SK-N-SH treated with all-trans-retinoic acid at 6 μM for 48 hours (cell line): Measurements from ENCODE around the gene BPIFB6.

Experiments
- ATAC-seq: fragments of 200-7000 bp; cut with Tn5 transposase; 3 replicates; pipeline ENCODE4 v1.9.1; 2020; ENCODE audit warnings: mild to moderate bottlenecking, moderate library complexity
- BACH2 ChIP-seq: fragments of 250-450 bp; sonication (Bioruptor Pico); IDR thresholded peaks from 2 replicates; pipeline ENCODE4 v1.9.0; 2021; ENCODE audit warnings: mild to moderate bottlenecking, borderline replicate concordance
- CSDC2 ChIP-seq: fragments of 250-450 bp; sonication (Bioruptor Pico); IDR thresholded peaks from 2 replicates; pipeline ENCODE4 v1.5.0; 2020; ENCODE audit warnings: mild to moderate bottlenecking, moderate library complexity
- ISL1 ChIP-seq: fragments of 250-450 bp; sonication (Bioruptor Pico); IDR thresholded peaks from 2 replicates; pipeline ENCODE4 v2.1.2; 2022; ENCODE audit warnings: mild to moderate bottlenecking, moderate library complexity
- RARB ChIP-seq: fragments of 250-450 bp; sonication (Bioruptor Pico); IDR thresholded peaks from 2 replicates; pipeline ENCODE4 v1.8.0; 2021; ENCODE audit warnings: mild to moderate bottlenecking, moderate library complexity
- SNAI2 ChIP-seq: fragments of 250-450 bp; sonication (Bioruptor Pico); IDR thresholded peaks from 2 replicates; pipeline ENCODE4 v1.5.0; 2020; ENCODE audit warnings: mild to moderate bottlenecking, moderate library complexity
- TCF4 ChIP-seq: fragments of 250-450 bp; sonication (Bioruptor Pico); IDR thresholded peaks from 2 replicates; pipeline ENCODE4 v1.8.0; 2021; ENCODE audit warnings: mild to moderate bottlenecking, moderate library complexity, borderline replicate concordance
- ZC3H10 ChIP-seq: fragments of 250-450 bp; sonication (Bioruptor Pico); IDR thresholded peaks from 2 replicates; pipeline ENCODE4 v1.5.1; 2021; ENCODE audit warnings: mild to moderate bottlenecking, moderate library complexity
- ZFP30 ChIP-seq: fragments of 450-650 bp; formaldehyde crosslinking; IDR thresholded peaks from 2 replicates; pipeline ENCODE4 v1.5.0; 2022; ENCODE audit warnings: mild to moderate bottlenecking, moderate library complexity
- ZNF70 ChIP-seq: fragments of 450-650 bp; formaldehyde crosslinking; IDR thresholded peaks from 2 replicates; pipeline ENCODE4 v1.5.0; 2020; ENCODE audit warnings: mild to moderate bottlenecking, moderate library complexity
- TF ChIP-seq, protein P1 (sequence below): fragments of 250-450 bp; sonication (Bioruptor Pico); IDR thresholded peaks from 2 replicates; pipeline ENCODE4 v1.8.0; 2021; ENCODE audit warnings: low read depth, mild to moderate bottlenecking, moderate library complexity, borderline replicate concordance
- TF ChIP-seq, protein P2 (sequence below): fragments of 250-450 bp; sonication (Bioruptor Pico); IDR thresholded peaks from 2 replicates; pipeline ENCODE4 v1.5.0; 2020; ENCODE audit warnings: mild to moderate bottlenecking, moderate library complexity
- TF ChIP-seq, protein P3 (sequence below): fragments of 250-450 bp; sonication (Bioruptor Pico); IDR thresholded peaks from 2 replicates; pipeline ENCODE4 v1.8.0; 2020; ENCODE audit warnings: mild to moderate bottlenecking, moderate library complexity, borderline replicate concordance
- TF ChIP-seq, protein P4 (sequence below): fragments of 250-450 bp; sonication (Bioruptor Pico); IDR thresholded peaks from 2 replicates; pipeline ENCODE4 v1.5.1; 2020; ENCODE audit warnings: low read depth, mild to moderate bottlenecking, moderate library complexity

BPIFB6 gene

GRCh38 chr20:33024609-33025317, 6.7 kb upstream of the BPIFB6 start:
- ATAC-seq = no peak
- no peak for TF ChIP-seq SNAI2 (CRISPR knock-in tag)
- TF ChIP-seq, protein P1, sequence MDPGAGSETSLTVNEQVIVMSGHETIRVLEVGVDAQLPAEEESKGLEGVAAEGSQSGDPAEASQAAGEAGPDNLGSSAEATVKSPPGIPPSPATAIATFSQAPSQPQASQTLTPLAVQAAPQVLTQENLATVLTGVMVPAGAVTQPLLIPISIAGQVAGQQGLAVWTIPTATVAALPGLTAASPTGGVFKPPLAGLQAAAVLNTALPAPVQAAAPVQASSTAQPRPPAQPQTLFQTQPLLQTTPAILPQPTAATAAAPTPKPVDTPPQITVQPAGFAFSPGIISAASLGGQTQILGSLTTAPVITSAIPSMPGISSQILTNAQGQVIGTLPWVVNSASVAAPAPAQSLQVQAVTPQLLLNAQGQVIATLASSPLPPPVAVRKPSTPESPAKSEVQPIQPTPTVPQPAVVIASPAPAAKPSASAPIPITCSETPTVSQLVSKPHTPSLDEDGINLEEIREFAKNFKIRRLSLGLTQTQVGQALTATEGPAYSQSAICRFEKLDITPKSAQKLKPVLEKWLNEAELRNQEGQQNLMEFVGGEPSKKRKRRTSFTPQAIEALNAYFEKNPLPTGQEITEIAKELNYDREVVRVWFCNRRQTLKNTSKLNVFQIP (CRISPR knock-in tag) = no peak
- no peak for TF ChIP-seq CSDC2
- no peak for TF ChIP-seq ZNF70 (CRISPR knock-in tag)
- no peak for TF ChIP-seq ZFP30 (CRISPR knock-in tag)
- TF ChIP-seq BACH2 (CRISPR knock-in tag) = no peak
- TF ChIP-seq, protein P2, sequence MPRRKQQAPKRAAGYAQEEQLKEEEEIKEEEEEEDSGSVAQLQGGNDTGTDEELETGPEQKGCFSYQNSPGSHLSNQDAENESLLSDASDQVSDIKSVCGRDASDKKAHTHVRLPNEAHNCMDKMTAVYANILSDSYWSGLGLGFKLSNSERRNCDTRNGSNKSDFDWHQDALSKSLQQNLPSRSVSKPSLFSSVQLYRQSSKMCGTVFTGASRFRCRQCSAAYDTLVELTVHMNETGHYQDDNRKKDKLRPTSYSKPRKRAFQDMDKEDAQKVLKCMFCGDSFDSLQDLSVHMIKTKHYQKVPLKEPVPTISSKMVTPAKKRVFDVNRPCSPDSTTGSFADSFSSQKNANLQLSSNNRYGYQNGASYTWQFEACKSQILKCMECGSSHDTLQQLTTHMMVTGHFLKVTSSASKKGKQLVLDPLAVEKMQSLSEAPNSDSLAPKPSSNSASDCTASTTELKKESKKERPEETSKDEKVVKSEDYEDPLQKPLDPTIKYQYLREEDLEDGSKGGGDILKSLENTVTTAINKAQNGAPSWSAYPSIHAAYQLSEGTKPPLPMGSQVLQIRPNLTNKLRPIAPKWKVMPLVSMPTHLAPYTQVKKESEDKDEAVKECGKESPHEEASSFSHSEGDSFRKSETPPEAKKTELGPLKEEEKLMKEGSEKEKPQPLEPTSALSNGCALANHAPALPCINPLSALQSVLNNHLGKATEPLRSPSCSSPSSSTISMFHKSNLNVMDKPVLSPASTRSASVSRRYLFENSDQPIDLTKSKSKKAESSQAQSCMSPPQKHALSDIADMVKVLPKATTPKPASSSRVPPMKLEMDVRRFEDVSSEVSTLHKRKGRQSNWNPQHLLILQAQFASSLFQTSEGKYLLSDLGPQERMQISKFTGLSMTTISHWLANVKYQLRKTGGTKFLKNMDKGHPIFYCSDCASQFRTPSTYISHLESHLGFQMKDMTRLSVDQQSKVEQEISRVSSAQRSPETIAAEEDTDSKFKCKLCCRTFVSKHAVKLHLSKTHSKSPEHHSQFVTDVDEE (CRISPR knock-in tag) = no peak
- no peak for TF ChIP-seq TCF4 (CRISPR knock-in tag)

DNA sequence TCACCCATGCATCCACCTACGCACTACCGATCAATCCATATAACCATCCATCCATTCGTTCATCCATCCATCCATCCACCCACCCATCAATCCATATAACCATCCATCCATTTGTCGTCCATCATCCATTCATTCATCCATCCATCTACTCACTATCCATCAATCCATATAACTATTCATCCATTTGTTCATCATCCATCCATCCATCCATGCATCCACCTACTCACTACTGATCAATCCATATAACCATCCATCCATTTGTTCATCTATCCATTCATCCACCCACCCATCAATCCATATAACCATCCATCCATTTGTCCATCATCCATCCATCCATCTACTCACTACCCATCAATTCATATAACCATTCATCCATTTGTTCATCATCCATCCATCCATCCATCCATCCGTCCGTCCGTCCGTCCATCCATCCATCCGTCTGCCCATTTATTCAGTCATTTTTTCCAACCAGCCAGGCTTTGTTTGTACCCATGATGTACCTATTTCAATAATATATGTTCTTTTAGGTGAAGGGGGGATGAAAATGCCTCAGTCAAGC, 6.1 kb upstream of the BPIFB6 start:
- no peak for TF ChIP-seq ZC3H10 (CRISPR knock-in tag)
- no peak for ATAC-seq

- no peak for ATAC-seq
- TF ChIP-seq, protein P2 (CRISPR knock-in tag) = no peak
- TF ChIP-seq RARB (CRISPR knock-in tag) (no peak), ISL1 (CRISPR knock-in tag) (no peak), TCF4 (CRISPR knock-in tag) (no peak), SNAI2 (CRISPR knock-in tag) (no peak)
- TF ChIP-seq, protein P3, sequence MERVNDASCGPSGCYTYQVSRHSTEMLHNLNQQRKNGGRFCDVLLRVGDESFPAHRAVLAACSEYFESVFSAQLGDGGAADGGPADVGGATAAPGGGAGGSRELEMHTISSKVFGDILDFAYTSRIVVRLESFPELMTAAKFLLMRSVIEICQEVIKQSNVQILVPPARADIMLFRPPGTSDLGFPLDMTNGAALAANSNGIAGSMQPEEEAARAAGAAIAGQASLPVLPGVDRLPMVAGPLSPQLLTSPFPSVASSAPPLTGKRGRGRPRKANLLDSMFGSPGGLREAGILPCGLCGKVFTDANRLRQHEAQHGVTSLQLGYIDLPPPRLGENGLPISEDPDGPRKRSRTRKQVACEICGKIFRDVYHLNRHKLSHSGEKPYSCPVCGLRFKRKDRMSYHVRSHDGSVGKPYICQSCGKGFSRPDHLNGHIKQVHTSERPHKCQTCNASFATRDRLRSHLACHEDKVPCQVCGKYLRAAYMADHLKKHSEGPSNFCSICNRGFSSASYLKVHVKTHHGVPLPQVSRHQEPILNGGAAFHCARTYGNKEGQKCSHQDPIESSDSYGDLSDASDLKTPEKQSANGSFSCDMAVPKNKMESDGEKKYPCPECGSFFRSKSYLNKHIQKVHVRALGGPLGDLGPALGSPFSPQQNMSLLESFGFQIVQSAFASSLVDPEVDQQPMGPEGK = no peak
- TF ChIP-seq, protein P4, sequence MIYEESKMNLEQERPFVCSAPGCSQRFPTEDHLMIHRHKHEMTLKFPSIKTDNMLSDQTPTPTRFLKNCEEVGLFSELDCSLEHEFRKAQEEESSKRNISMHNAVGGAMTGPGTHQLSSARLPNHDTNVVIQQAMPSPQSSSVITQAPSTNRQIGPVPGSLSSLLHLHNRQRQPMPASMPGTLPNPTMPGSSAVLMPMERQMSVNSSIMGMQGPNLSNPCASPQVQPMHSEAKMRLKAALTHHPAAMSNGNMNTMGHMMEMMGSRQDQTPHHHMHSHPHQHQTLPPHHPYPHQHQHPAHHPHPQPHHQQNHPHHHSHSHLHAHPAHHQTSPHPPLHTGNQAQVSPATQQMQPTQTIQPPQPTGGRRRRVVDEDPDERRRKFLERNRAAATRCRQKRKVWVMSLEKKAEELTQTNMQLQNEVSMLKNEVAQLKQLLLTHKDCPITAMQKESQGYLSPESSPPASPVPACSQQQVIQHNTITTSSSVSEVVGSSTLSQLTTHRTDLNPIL (CRISPR knock-in tag) = no peak
Observed at GRCh38 chr20:33026072-33026778, 5.2 kb upstream of the BPIFB6 start.
